NCI-H1694 (cell line): Measurements from ENCODE around the gene ARID4A.
"Not testable (repeated sequence)": the region's sequence is repeated elsewhere in the genome, so short reads cannot be mapped to it uniquely, and the experiment has no call there.

Experiments
- DNase-seq: peaks from one replicate; lab custom pipeline; 2025; lab: John Stamatoyannopoulos, UW

ARID4A gene

GRCh38 chr14:58291646-58292045 is 6.7 kb upstream of the ARID4A start:
- DNase-seq: no peak

- DNase-seq: no peak
Observed at GRCh38 chr14:58292187-58292586, 6.2 kb upstream of the ARID4A start.

- no peak for DNase-seq
Observed at GRCh38 chr14:58294201-58294600, 4.2 kb upstream of the ARID4A start.

GRCh38 chr14:58296726-58297125 is 1.6 kb upstream of the ARID4A start:
- DNase-seq: no peak

- no peak for DNase-seq
Observed at GRCh38 chr14:58297412-58297761, 968 bp upstream of the ARID4A start.

GRCh38 chr14:58297762-58298476 is 436 bp upstream of the ARID4A start:
- peak; percentile 99 for DNase-seq

GRCh38 chr14:58299401-58300330 is 1.3 kb downstream of the ARID4A start:
- DNase-seq: no peak

GRCh38 chr14:58301416-58301815 is 3.1 kb downstream of the ARID4A start:
- no peak for DNase-seq

GRCh38 chr14:58305730-58306129 is 7.4 kb downstream of the ARID4A start:
- DNase-seq: no peak

- no peak for DNase-seq
Observed at GRCh38 chr14:58307597-58308316, 9.4 kb downstream of the ARID4A start.

- DNase-seq: no peak
Observed at GRCh38 chr14:58309086-58309485, 10.7 kb downstream of the ARID4A start.

- no peak for DNase-seq
Observed at GRCh38 chr14:58313699-58314098, 15.3 kb downstream of the ARID4A start.

- DNase-seq: no peak
Observed at GRCh38 chr14:58315606-58316005, 17.3 kb downstream of the ARID4A start.

GRCh38 chr14:58327019-58327418 is 28.7 kb downstream of the ARID4A start:
- DNase-seq: no peak

- peak; percentile 100 for DNase-seq
Observed at GRCh38 chr14:58331111-58331510, 32.8 kb downstream of the ARID4A start.

- no peak for DNase-seq
Observed at GRCh38 chr14:58332561-58332960, 34.2 kb downstream of the ARID4A start.

- not testable (repeated sequence) for DNase-seq
Observed at GRCh38 chr14:58339666-58340065, 41.3 kb downstream of the ARID4A start.

GRCh38 chr14:58341152-58341748 is 42.9 kb downstream of the ARID4A start:
- DNase-seq: no peak

GRCh38 chr14:58343535-58343934 is 45.2 kb downstream of the ARID4A start:
- not testable (repeated sequence) for DNase-seq

GRCh38 chr14:58353516-58354299 is 55.4 kb downstream of the ARID4A start:
- DNase-seq: no peak

- DNase-seq: no peak
Observed at GRCh38 chr14:58354808-58355207, 56.5 kb downstream of the ARID4A start.
